AG09309 (cell line): ENCODE results near the gene TRIM27.

Source experiments
- DNase-seq: peaks from one replicate; pipeline ENCODE4 v3.0.0-alpha.2; 2010; ENCODE audit warnings: low read depth
- H3K4me3 ChIP-seq: 2 replicates; pipeline ENCODE4 v1.5.1; 2011; ENCODE audit warnings: mild to moderate bottlenecking, low read depth, low read length, moderate library complexity; ENCODE audit not compliant: control insufficient read depth
- CTCF ChIP-seq: IDR thresholded peaks from 2 replicates; pipeline ENCODE4 v1.5.1; 2011; ENCODE audit warnings: mild to moderate bottlenecking, low read depth, low read length, inconsistent platforms; ENCODE audit not compliant: insufficient read depth, control insufficient read depth; ENCODE audit errors: missing control alignments

Gene TRIM27

GRCh38 chr6:28893172-28893799, 30.5 kb downstream of the TRIM27 start:
- H3K4me3 ChIP-seq = no peak overlapping the region
- no peak for DNase-seq
- no peak for TF ChIP-seq CTCF

- TF ChIP-seq CTCF = no peak
- H3K4me3 ChIP-seq = no peak overlapping the region
- DNase-seq = no peak
Observed at GRCh38 chr6:28892525-28892924, 31.3 kb downstream of the TRIM27 start.

GRCh38 chr6:28887796-28888496, 35.8 kb downstream of the TRIM27 start:
- DNase-seq = no peak
- H3K4me3 ChIP-seq = no peak overlapping the region
- no peak for TF ChIP-seq CTCF

GRCh38 chr6:28886079-28886439, 37.7 kb downstream of the TRIM27 start:
- TF ChIP-seq CTCF = no peak
- DNase-seq = no peak
- no peak overlapping the region for H3K4me3 ChIP-seq

- DNase-seq = no peak
- TF ChIP-seq CTCF = no peak
- no peak overlapping the region for H3K4me3 ChIP-seq
Observed at GRCh38 chr6:28884423-28885131, 39.2 kb downstream of the TRIM27 start.

GRCh38 chr6:28880894-28881780, 42.6 kb downstream of the TRIM27 start:
- peak overlapping the region; percentile 61 for H3K4me3 ChIP-seq
- TF ChIP-seq CTCF = no peak
- DNase-seq = no peak
